Limb (tissue), 2 donors: ENCODE data around the gene CILP2.

Experiments
- DNase-seq, 2 donors: peaks; one replicate each; pipeline ENCODE4 v3.0.0-alpha.2; 2016; ENCODE audit errors: extremely low spot score in 2 of 2

Gene CILP2

GRCh38 chr19:19563348-19563848, 25.3 kb downstream of the CILP2 start:
- DNase-seq: no peak

GRCh38 chr19:19566306-19566705, 28.2 kb downstream of the CILP2 start:
- no peak for DNase-seq

GRCh38 chr19:19567391-19567790, 29.3 kb downstream of the CILP2 start:
- no peak for DNase-seq

GRCh38 chr19:19568802-19569756, 31.0 kb downstream of the CILP2 start:
- no peak for DNase-seq

- DNase-seq: no peak
Measured at GRCh38 chr19:19570571-19570970, 32.5 kb downstream of the CILP2 start.

GRCh38 chr19:19571071-19571786, 33.2 kb downstream of the CILP2 start:
- DNase-seq: no peak

GRCh38 chr19:19575411-19575810, 37.3 kb downstream of the CILP2 start:
- no peak for DNase-seq

- DNase-seq: no peak
Measured at GRCh38 chr19:19578252-19578651, 40.2 kb downstream of the CILP2 start.

GRCh38 chr19:19579533-19580361, 41.7 kb downstream of the CILP2 start:
- no peak for DNase-seq

- no peak for DNase-seq
Measured at GRCh38 chr19:19580418-19580817, 42.4 kb downstream of the CILP2 start.

GRCh38 chr19:19581391-19581790, 43.3 kb downstream of the CILP2 start:
- no peak for DNase-seq

GRCh38 chr19:19582471-19582870, 44.4 kb downstream of the CILP2 start:
- no peak for DNase-seq

GRCh38 chr19:19584356-19584755, 46.3 kb downstream of the CILP2 start:
- no peak for DNase-seq

GRCh38 chr19:19587771-19588170, 49.7 kb downstream of the CILP2 start:
- no peak for DNase-seq

GRCh38 chr19:19588546-19588945, 50.5 kb downstream of the CILP2 start:
- DNase-seq: no peak

GRCh38 chr19:19591133-19591825, 53.2 kb downstream of the CILP2 start:
- peak in 1 of 2 donors; percentile 53 for DNase-seq

- DNase-seq: no peak
Measured at GRCh38 chr19:19592690-19593089, 54.6 kb downstream of the CILP2 start.

- no peak for DNase-seq
Measured at GRCh38 chr19:19594381-19594780, 56.3 kb downstream of the CILP2 start.

GRCh38 chr19:19595171-19595701, 57.2 kb downstream of the CILP2 start:
- no peak for DNase-seq
